ENCODE data around the gene CFAP52. TPM values are rescaled to one million over a fixed set of nuclear protein-coding genes. Genes with fewer than 3 reads are reported as not detected.
A peak's percentile ranks its signal among the peaks of the same experiment; 100 is the strongest.
"Not testable (repeated sequence)": the region's sequence is repeated elsewhere in the genome, so short reads cannot be mapped to it uniquely, and the experiment has no call there.

Gene CFAP52, protein sequence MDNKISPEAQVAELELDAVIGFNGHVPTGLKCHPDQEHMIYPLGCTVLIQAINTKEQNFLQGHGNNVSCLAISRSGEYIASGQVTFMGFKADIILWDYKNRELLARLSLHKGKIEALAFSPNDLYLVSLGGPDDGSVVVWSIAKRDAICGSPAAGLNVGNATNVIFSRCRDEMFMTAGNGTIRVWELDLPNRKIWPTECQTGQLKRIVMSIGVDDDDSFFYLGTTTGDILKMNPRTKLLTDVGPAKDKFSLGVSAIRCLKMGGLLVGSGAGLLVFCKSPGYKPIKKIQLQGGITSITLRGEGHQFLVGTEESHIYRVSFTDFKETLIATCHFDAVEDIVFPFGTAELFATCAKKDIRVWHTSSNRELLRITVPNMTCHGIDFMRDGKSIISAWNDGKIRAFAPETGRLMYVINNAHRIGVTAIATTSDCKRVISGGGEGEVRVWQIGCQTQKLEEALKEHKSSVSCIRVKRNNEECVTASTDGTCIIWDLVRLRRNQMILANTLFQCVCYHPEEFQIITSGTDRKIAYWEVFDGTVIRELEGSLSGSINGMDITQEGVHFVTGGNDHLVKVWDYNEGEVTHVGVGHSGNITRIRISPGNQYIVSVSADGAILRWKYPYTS
- polyA plus RNA-seq (ENCODE audit: insufficient read length in 4 of 4): 1 to 10 TPM in 3 of 4 donors, under 1 TPM in 1; 0.49 to 3.7 (median 2.9) TPM

DNA sequence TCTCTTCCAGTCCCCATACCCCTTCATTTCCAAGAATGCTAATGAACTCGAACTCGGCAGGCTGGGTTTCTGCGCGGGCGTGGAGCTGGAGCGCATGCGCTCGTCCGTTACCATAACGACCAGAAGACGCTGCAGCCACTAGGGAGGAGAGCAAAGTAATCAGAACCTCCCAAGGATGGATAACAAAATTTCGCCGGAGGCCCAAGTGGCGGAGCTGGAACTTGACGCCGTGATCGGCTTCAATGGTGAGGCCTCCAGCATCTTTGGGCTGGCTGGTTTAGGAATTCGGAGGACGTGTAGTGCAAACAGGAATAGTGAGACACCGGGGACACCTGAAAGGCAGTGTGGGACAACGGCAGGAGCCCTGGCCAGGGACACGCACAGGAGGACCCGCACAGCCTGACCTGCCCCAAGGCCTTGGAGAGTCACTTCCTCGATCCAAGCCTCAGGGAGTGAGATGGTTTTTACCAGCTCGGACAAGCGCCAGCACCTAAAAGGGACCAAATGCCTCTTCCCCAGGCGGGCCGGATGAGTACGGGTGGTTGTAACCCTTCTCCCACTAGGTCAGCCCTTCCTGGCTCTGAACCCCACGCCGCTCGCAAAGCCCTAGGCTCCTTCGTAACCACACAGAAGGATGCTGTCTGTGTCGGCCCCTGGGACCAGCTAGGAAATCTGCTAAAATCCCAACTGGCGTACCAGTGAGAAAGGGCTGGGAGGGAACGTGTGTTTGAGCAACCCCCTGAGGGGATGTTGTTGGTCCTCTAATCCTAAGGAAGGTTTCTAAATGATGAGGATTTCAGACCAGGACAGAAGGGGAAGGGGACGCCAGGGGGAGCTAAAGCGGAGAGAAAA, at the start of gene CFAP52:
Gene CFAP52, plus strand, starts transcription at position 122 of the 852 bp plus-strand sequence. Its CDS starts 54 bp downstream, at position 176.
- peak in 1 of 4 donors; percentile 67 for DNase-seq (ENCODE audit: low read depth in 4 of 4, low spot score in 3 of 4)

DNA sequence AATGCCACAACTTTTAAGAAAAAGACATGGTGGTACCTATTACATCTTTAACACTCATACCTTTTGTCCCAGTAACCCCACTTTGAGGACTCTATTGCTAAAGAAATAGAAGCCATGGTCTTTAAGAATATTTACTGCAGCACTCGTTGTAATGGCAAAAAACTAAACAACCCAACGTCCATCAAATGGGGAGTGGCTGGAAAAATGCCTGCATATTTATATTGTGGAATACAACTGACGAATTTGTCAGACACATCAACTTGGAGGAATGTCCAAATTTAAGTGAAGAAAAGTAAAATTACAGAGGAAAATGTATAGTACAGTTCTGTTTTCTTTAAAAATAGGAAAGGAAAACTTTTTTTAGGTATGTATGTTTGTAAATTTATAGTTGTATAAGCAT, 48.7 kb upstream of the CFAP52 start:
- no peak for DNase-seq (ENCODE audit: low read depth in 4 of 4, low spot score in 3 of 4)

DNA sequence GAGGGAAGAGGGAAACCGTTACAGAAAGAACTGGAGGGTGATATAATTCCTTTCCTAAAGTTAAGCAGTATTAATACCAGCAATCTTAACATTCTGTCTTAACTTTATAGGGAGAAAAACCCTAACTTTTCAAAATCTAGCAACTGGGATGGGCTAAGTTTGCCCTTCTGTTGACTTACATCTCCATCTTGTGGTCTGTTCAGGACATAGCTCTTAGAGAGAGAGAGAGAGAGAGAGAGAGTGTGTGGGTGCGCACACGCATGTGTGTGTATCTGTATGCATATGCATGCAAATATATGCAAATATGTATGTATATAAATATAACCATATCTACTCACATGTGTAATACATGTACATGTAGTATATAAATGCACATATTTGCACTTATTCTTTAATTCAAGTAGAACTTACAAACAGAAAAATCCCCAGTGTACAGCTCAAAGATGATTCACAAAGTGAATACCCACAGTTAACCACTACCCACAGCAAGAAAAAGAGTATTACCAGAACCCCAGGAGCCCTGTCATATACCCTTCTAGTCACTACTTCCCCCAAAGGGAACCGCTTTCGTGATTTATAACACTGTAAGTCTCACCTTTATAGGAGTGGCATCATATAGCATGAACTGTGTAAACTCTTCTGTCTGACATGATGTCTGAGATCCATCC, 47.3 kb upstream of the CFAP52 start:
- DNase-seq (ENCODE audit: low read depth in 4 of 4, low spot score in 3 of 4): no peak

DNA sequence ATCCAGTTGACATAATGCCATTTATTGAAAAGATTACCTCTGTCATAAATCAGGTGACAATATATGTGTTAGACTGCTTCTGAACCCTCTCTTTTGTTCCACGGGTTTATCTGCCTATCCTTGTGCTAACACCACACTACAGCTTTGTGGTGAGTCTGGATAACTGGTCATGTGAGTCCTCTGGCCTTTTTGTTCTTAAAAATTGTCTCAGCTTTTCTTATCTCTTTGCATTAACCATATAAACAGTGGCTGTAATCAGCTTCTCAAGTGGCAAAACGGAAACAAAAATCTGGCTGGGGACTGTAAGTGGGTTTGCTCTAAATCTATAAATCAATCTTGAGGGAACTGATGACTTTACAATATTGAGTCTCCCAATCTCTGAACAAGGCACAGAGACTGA, 45.4 kb upstream of the CFAP52 start:
- DNase-seq (ENCODE audit: low read depth in 4 of 4, low spot score in 3 of 4): no peak

DNA sequence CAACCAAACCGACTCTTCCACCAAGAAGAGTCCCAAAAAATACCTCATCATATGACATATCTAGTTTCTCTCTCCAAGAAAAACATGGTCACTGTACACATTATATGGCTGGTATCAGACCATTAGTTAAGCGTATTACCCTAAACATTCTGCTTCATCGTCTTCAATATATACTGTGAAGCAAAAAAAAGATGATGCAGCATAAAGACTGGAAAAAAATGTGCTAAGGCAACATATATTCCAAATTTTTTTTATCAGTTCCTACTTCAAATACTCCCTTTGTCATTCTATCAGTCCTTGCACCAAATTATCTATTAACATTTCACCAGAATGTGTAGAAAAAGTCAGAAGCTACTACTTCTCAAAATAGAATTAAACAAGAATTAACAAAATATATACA, 43.7 kb upstream of the CFAP52 start:
- DNase-seq (ENCODE audit: low read depth in 4 of 4, low spot score in 3 of 4): no peak

DNA sequence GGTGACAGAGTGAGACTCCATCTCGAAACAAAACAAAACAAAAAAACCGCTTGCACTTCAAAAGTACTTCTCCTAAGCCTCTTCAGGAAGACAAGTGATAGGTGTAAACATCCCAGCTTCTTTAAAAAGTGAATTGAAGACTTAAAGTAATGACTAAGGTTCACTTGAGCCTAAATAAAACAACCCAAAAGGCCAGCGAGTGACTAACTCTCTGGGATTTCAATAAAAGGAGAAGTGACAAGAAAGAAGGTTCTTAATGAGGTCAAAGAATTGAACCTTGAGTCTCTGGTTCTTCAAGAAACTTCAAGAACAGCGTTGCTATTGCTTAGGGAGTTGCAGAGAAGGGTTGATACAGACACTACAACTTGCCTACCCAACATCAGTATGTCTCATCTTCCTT, 43.0 kb upstream of the CFAP52 start:
- no peak for DNase-seq (ENCODE audit: low read depth in 4 of 4, low spot score in 3 of 4)

DNA sequence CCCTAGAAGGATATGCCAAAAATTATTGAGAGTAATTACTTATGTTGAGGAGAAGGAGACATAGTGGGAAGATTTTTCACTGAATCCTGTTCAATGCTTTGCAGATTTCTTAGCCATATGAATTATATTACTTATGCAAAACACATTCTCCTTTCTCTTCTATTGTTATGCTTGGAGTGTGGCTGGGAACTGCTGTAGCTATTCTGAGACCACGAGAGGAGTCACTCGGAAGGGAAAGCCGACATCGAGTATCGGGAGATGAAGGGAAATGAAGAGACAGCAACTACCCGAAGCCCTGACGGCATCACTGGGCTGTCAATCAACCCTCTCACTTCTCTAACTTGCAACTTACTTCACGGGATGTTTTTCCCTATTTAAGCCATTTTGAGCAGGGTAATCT, 40.4 kb upstream of the CFAP52 start:
- DNase-seq (ENCODE audit: low read depth in 4 of 4, low spot score in 3 of 4): no peak

DNA sequence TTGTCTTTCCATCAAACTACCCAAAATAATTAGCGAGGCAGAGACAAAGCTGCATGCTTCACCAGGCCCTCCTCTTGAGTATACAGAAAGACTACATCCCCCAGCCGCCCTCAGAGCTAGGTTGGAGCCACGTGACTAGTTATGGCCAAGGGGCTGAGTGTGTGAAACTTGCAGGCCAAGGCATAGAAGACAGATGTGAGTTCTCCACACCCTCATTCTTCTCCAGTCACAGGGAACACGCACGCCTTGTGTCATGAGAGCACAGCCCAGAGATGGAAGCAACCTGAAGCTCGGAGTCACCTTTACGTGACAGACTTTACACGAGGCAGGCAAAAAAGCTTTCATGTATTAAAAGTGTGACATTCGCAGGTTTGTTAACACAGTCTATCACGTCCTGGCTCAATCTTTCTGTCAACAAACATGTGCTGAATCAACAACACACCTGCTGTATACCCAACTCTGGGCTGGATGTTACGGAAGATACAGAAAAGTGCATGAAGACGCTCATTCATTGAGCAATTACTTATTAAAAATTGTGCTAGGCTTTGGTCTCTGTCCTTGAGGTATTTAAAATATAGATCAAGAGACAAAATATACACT, 39.2 kb upstream of the CFAP52 start:
- no peak for DNase-seq (ENCODE audit: low read depth in 4 of 4, low spot score in 3 of 4)

DNA sequence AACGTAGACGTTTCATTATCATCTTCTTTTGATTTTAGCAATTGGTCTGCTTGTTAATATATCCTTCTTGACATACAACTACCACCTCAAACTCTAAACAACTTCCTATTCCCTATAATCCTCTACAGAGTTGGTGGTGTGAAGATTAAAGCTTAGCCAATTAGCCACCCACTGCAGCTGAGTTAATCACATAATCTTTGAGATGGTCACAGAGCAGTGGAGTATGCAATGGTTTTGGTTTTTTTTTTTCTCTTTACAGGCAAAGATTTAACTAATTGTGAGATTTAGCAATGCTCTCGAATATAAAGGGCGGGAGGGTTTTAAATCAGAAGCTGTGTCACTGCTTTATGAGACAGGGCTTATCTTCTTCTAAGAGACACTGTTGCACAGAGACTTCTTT, 37.8 kb upstream of the CFAP52 start:
- DNase-seq (ENCODE audit: low read depth in 4 of 4, low spot score in 3 of 4): no peak

DNA sequence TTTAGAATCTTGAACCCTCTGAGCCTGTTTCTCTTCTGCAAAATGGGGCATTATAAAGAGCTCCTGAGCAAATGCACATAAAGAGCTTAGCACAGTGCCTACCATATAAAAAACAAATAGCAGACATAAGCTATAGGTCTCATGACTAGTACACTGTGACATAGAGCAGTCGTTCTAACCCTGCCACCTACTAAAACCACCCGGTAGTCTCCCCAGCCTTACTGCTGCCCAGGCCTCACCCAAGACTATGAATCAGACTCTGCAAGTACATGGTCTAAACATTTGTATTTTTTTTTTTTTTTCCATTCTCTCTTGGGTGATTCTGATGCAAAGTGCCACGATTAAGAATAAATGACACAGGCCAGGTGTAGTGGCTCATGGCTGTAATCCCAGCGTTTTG, 34.7 kb upstream of the CFAP52 start:
- DNase-seq (ENCODE audit: low read depth in 4 of 4, low spot score in 3 of 4): no peak

DNA sequence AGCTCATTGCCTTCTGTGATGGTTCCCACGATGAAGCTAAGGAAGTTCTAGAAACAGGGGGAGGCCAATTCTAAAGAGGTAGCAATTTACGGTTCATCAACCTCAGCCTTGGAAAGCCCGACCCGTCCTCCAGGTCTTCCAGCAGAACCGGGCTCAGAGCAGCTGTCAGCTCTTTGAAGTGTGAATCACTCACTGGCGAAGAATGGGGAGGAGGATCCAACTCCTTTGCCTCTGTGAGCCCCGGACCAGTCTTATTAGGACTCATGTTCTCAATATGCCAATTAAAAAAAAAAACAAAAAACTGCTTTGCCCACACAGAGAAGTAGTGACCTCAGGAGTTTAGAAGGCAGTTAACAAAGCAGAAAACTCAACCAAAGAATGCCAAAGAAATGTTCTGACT, 32.2 kb upstream of the CFAP52 start:
- no peak for DNase-seq (ENCODE audit: low read depth in 4 of 4, low spot score in 3 of 4)

DNA sequence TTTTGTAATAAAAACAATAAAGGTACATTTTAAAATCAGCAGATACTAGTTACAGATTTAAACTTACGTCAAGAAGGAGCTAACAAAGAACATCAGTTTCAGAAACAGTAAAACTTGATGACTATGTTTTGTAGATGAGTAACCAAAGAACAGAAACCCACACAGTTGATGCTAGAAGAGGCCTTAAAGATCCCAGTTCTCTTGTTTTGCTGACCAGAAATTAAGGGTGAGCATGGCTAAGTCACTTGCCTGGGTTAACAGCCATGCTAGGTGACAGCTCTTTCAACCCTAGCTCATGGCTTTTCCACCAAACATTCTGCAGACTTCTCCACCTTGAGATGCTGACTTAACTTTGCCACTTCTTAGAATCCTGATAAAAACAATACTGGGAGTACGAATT, 27.2 kb upstream of the CFAP52 start:
- DNase-seq (ENCODE audit: low read depth in 4 of 4, low spot score in 3 of 4): no peak

DNA sequence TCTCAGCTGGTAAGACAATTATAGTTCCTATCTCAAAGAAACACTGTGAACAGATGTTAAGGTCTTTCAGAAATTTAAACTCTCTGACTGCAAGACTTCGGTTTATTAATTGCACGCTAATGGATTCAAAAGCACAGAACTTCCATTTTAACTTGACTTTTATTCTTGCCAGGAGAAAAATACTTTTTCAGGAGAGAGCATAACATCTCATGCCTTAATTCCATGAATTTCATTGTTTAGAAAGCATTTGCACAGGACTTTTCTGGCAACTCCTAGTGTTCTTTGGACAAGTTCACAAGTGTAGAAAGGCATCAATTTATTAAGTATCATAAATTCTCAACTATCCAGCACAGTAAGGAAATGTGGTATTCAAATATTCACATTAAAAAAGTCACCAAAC, 23.3 kb upstream of the CFAP52 start:
- no peak for DNase-seq (ENCODE audit: low read depth in 4 of 4, low spot score in 3 of 4)

DNA sequence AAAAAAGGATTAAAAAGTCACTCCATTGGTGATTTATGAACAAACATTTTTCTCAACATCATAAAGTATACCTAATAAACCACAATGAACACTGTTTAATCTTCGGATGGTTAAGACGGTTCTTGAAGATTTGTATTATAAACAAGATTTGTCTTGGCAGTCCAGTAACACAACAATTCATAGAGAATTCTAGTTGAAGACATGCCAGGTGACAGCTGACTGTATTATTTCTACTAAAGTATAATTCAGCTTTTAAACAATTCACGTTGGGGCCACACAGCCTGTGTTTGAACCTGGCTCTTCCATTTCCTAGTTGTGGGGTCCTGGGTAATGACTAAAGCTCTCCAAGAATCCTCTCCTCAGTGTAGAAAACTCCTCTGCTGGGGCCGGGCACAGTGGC, 22.8 kb upstream of the CFAP52 start:
- no peak for DNase-seq (ENCODE audit: low read depth in 4 of 4, low spot score in 3 of 4)

DNA sequence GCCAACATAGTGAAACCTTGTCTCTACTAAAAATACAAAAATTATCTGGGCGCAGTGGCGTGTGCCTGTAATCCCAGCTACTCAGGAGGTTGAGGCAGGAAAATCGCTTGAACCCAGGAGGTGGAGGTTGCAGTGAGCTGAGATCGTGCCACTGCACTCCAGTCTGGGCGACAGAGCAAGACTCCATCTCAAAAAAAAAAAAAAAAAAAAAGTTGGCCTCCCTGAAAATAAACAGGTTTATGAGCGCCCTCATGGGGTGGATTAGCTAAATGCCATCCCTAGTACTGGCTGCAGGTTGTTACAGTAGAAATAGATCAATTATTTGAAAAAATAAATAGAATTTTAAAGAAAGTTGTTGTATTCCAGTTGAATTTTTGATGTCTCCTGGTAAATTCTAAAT, 21.7 kb upstream of the CFAP52 start:
- not testable (repeated sequence) for DNase-seq (ENCODE audit: low read depth in 4 of 4, low spot score in 3 of 4)

DNA sequence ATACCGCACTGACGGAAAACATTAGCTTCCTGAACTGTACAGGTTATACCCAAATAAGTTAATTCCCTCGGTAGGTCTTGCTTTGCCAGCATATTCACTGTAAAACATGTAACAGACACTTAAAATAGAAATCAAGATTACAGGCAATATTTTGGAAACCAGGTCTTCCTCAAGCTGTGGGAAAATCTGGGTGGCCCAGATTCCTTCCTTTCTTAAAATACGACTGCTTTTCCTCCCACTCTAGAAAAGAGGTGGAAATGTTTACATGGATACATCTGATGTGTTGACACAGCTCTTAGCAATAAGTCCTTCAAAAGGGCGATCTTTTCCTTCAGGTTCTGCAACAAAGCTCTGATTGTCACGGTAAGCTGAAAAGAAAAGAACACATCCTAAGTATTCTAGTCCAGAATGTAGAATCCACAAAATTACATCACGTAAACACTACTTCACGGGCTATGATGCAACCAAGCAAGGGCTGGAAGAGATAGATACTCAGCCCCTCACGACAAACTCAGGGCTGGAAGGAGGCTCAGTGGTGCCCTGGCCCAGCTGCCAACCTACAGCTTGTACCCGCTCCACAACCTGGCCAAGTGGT, 19.2 kb upstream of the CFAP52 start:
- DNase-seq (ENCODE audit: low read depth in 4 of 4, low spot score in 3 of 4): no peak

DNA sequence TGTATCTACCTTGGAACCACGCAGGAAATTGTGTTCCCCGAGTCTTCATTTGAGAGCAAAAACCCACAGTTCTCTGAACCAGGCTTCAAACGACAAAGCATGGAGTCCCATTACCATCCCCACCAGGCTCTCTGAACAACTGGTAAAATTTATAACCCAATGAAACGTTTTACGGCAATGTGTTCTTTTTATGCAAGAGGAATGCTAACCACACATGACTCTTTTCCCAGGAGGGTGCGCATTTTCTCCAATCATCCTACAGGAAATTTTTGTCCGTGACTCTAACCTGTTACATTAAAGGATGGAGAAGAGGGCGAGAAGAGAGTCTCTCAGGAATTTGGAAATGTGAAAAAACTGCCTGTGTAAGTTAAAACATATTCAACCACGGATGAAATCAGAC, 18.6 kb upstream of the CFAP52 start:
- no peak for DNase-seq (ENCODE audit: low read depth in 4 of 4, low spot score in 3 of 4)

DNA sequence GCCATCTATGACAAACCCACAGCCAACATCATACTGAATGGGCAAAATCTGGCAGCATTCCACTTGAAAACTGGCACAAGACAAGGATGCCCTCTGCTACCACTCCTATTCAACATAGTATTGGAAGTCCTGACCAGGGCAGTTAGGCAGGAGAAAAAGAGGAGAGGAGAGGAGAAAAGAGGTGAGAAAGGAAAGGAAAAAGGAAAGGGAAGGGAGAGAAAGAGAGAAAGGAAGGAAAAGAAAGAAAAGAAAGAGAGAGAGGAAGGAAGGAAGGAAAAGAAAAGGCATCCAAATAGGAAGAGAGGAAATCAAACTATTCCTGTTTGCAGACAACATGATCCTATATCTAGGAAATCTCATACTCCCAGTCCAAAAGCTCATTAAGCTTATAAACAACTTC, 12.3 kb upstream of the CFAP52 start:
- no peak for DNase-seq (ENCODE audit: low read depth in 4 of 4, low spot score in 3 of 4)

DNA sequence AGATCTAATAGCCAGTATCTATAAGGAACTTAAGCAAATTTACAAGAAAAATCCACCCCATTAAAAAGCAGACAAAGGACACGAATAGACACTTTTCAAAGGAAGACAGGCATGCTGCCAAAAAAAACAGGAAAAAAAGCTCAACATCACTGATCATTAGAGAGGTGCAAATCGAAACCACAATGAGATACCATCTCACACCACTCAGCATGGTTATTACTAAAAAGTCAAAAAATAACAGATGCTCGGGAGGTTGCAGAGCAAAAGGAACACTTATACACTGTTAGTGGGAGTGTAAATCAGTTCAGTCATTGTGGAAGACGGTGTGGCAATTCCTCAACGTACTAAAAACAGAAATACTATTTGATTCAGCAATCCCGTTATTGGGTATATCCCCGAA, 10.4 kb upstream of the CFAP52 start:
- DNase-seq (ENCODE audit: low read depth in 4 of 4, low spot score in 3 of 4): no peak

DNA sequence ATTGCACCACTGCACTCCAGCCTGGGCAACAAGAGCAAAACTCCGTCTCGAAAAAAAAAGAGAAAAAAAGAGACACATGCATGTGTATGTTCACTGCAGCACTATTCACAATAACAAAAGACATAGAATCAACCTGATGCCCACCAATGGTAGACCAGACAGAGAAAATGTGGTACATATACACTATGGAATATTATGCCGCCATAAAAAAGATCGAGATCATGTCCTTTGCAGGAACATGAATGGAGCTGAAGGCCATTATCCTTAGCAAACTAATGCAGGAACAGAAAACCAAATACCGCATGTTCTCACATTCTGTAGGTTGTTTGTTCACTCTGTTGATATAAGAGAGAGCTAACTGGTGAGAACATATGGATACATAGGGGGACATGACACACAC, 9.7 kb upstream of the CFAP52 start:
- DNase-seq (ENCODE audit: low read depth in 4 of 4, low spot score in 3 of 4): not testable (repeated sequence)

All from left renal pelvis (tissue), 4 donors.